Left lung (tissue), 10 donors: Measurements from ENCODE around the gene CCDC6. TPM values are rescaled to one million over a fixed set of nuclear protein-coding genes. Genes with fewer than 3 reads are reported as not detected.

ENCODE experiments used
- ATAC-seq: fragments of 200-7000 bp; cut with Tn5 transposase; one replicate; pipeline ENCODE4 v1.9.1; 2020; ENCODE audit warnings: moderate library complexity
- DNase-seq, 4 donors: peaks; one replicate each; pipeline ENCODE4 v3.0.0-alpha.2; 2013 to 2020
- H3K27ac ChIP-seq, 2 donors: fragments of 200-600 bp; sonication (generic) in 1 of 2; one replicate each; pipeline versions ENCODE4 v1.5.0 to v1.8.0; 2020 to 2021
- H3K27me3 ChIP-seq, 2 donors: fragments of 200-600 bp; sonication (generic) in 1 of 2; one replicate each; pipeline versions ENCODE4 v1.5.0 to v1.8.0; 2020 to 2021
- H3K36me3 ChIP-seq, 2 donors: fragments of 200-600 bp; sonication (generic) in 1 of 2; one replicate each; pipeline versions ENCODE4 v1.5.0 to v1.8.0; 2020 to 2021
- H3K4me1 ChIP-seq, 2 donors: fragments of 200-600 bp; one replicate each; pipeline ENCODE4 v1.8.0; 2021
- H3K4me3 ChIP-seq, 2 donors: fragments of 200-600 bp; sonication (generic) in 1 of 2; one replicate each; pipeline versions ENCODE4 v1.5.0 to v1.8.0; 2020 to 2021; ENCODE audit warnings: mild to moderate bottlenecking in 1 of 2
- H3K9me3 ChIP-seq, 2 donors: fragments of 200-600 bp; sonication (generic) in 1 of 2; one replicate each; pipeline versions ENCODE4 v1.5.0 to v1.8.0; 2020 to 2021
- intact Hi-C, 2 donors: fragments of 100-400 bp; cut with DNase I; formaldehyde crosslinking; loops; one replicate each; pipeline versions ENCODE4 v1.11.2 to v1.14.2; 2022
- polyA plus RNA-seq, 6 donors: library from polyadenylated mRNA; unstranded; fragments of 120-200 nt; gene quantifications; one replicate each; pipeline ENCODE4 v1.2.1, GENCODE V29; 2013; ENCODE audit not compliant: insufficient read length in 6 of 6
- total RNA-seq, 2 donors: library from RNA; stranded (reverse); fragmentation: NEBNext Ultra II Directional; extraction: Animal tissue kit (Norgen Biotek cat#: 25700); gene quantifications; one replicate each; pipeline ENCODE4 v1.2.1, GENCODE V29; 2021
- TF ChIP-seq, protein P1 (sequence below), 2 donors: fragments of 200-600 bp; sonication (generic) in 1 of 2; IDR thresholded peaks; one replicate each; pipeline versions ENCODE4 v1.5.0 to v1.8.0; 2021; ENCODE audit warnings: antibody characterized with exemption in 2 of 2
- donor health status: DM: no; HTN: yes; CAD: no.
- donor health status: DM: no; HTN: no; CAD: no.

Gene CCDC6
- total and polyA plus RNA-seq, 8 donors: 32.1 to 76.6 (median 44.4) TPM

DNA sequence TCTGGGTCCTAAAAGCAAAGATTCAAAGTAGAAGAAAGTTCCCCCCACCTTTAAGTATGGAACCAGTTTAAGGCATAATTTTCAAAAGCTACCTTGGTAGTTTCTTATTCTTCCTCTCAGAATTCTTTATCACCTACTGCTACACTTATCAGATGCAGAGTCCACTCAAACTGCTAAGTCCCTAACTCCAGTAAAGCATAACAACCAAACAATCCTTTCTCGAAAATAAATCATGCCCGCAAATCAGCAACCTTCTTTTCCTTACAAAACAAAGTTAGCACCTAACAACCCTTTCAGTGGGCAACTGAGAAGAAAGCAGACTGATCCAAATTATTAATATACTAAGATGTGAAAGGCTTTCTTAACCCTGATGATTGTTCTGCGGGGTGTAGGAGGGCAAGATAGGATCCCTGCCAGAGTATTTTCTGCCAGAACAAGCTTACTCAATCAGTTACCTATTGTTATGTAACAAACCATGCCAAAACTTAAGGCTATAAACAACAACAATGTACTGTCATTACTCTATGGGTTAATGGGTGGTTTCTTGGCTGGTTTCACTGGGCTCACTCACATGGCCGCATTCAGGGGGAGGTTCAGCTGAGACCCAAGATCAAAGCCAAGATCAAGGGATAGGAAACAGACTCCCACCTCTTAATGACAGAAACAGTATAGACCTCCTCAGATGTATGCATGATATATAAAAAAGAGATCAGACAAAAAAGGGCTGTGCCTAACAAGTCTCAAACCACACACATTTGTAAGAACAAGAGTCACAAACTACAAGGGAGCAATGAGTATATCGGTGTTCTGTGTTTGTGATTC lies 42.0 kb downstream of the CCDC6 start:
- TF ChIP-seq, protein P1, sequence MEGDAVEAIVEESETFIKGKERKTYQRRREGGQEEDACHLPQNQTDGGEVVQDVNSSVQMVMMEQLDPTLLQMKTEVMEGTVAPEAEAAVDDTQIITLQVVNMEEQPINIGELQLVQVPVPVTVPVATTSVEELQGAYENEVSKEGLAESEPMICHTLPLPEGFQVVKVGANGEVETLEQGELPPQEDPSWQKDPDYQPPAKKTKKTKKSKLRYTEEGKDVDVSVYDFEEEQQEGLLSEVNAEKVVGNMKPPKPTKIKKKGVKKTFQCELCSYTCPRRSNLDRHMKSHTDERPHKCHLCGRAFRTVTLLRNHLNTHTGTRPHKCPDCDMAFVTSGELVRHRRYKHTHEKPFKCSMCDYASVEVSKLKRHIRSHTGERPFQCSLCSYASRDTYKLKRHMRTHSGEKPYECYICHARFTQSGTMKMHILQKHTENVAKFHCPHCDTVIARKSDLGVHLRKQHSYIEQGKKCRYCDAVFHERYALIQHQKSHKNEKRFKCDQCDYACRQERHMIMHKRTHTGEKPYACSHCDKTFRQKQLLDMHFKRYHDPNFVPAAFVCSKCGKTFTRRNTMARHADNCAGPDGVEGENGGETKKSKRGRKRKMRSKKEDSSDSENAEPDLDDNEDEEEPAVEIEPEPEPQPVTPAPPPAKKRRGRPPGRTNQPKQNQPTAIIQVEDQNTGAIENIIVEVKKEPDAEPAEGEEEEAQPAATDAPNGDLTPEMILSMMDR (IDR thresholded peaks at IDR 0.05): no peak
- intact Hi-C loops: no loop called here
- peak overlapping the region in 1 of 2 donors; percentile 3 for H3K27ac ChIP-seq
- H3K4me1 ChIP-seq: peaks cover 8 to 18% of the 10 kb centered on the region in 2 donors
- ATAC-seq: peak; percentile 42
- H3K27me3 ChIP-seq: no peaks in the 10 kb centered on the region
- H3K36me3 ChIP-seq: no peaks in the 10 kb centered on the region
- H3K4me3 ChIP-seq: no peak overlapping the region
- no peaks in the 10 kb centered on the region for H3K9me3 ChIP-seq
- no peak for DNase-seq

DNA sequence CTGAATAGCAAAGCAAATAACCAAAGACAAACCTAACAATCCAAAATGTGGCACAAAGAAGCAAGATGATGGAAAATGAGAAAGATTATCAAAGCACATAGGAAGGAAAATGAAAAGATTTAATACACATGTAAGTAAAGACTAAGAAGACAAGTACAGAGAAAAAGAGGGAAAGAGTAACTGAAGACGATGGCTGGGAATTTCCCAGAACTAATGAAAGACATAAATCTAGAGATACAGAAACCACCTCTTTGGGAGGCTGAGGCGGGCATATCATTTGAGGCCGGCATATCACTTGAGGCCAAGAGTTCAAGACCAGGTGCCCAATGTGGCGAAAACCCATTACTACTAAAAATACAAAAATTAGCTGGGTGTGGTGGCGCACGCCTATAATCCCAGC lies 46.8 kb downstream of the CCDC6 start:
- H3K4me3 ChIP-seq: no peak overlapping the region
- intact Hi-C loops: no loop called here
- no peak for ATAC-seq
- no peaks in the 10 kb centered on the region for H3K9me3 ChIP-seq
- H3K27me3 ChIP-seq: no peaks in the 10 kb centered on the region
- H3K4me1 ChIP-seq: peaks cover 6 to 7% of the 10 kb centered on the region in 2 donors
- no peak overlapping the region for H3K27ac ChIP-seq
- H3K36me3 ChIP-seq: no peaks in the 10 kb centered on the region
- no peak for DNase-seq
- TF ChIP-seq, protein P1 (IDR thresholded peaks at IDR 0.05): no peak

DNA sequence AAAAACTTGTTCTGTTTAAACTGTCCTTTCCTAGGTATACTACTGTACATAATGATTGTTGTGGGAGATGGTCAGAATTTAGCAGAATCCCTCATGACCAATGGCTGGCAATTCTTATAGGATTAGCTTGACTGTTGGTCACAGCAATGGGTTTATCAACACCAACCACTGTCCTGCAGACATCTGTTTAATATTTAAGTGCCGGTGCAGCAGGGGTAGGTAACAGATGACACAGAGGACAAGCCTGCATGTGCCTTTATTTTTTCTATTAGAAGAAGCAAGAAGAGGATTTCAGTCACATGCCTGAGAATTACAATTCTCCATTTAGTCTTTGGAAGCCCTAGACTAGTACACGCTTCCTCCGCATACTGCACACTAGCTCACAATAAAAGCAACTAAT lies 48.4 kb downstream of the CCDC6 start:
- Histone ChIP-seq H3K4me3 (no peak overlapping the region), H3K36me3 (no peaks in the 10 kb centered on the region), H3K27me3 (no peaks in the 10 kb centered on the region), H3K9me3 (no peaks in the 10 kb centered on the region), H3K27ac (no peak overlapping the region), H3K4me1 (peaks cover 0 to 4% of the 10 kb centered on the region in 2 donors)
- DNase-seq (no peak), ATAC-seq (no peak)
- TF ChIP-seq, protein P1 (IDR thresholded peaks at IDR 0.05): no peak
- intact Hi-C loops: no loop called here

DNA sequence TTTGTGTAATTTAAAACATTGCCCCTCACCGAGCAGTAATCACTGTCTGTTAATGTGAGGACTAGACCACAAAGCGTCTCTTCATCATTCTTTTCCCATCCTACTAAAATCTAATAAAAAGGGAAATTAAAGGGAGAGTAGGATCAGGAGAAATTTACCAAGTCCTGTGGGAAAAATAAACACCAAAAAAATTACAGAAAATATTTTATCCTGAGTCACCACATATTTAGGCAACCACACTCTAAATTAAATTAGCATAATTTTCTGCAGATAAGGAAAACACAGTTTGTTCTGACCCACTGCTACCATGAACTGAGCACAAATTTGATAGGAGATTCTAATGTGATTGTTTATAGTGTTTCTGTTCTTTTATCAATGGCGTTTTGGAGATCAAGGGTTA lies 49.3 kb downstream of the CCDC6 start:
- intact Hi-C loops: no loop called here
- TF ChIP-seq, protein P1 (IDR thresholded peaks at IDR 0.05): no peak
- DNase-seq (no peak), ATAC-seq (no peak)
- H3K36me3 ChIP-seq: no peaks in the 10 kb centered on the region
- no peaks in the 10 kb centered on the region for H3K27me3 ChIP-seq
- H3K27ac ChIP-seq: no peak overlapping the region
- H3K4me1 ChIP-seq: peaks cover 0 to 11% of the 10 kb centered on the region in 2 donors
- H3K4me3 ChIP-seq: no peak overlapping the region
- no peaks in the 10 kb centered on the region for H3K9me3 ChIP-seq

DNA sequence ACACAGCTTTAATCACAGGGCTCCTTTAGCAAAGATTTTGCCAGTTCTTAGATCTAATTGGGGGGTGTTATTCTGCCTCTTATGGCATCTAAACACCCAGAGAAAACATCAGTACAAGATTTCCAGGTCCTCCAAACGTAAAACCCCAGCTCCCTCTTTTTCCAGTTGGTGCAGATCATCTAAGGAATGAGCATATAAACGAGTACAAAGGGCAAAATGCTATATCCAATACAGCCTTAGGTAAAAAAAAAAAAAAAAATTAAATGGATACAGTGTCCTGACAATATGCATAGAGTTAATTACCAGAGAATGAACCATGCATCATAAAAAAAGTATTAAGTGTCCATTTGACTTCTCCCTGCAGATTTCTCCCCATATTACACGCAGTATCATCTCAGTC lies 50.3 kb downstream of the CCDC6 start:
- no peaks in the 10 kb centered on the region for H3K9me3 ChIP-seq
- H3K4me1 ChIP-seq: peaks cover 0 to 11% of the 10 kb centered on the region in 2 donors
- H3K27ac ChIP-seq: no peak overlapping the region
- intact Hi-C loops: no loop called here
- no peaks in the 10 kb centered on the region for H3K36me3 ChIP-seq
- DNase-seq (no peak), ATAC-seq (no peak)
- no peaks in the 10 kb centered on the region for H3K27me3 ChIP-seq
- H3K4me3 ChIP-seq: no peak overlapping the region
- TF ChIP-seq, protein P1 (IDR thresholded peaks at IDR 0.05): no peak
